ENCODE results near the gene BMPR1A.

Gene BMPR1A

DNA sequence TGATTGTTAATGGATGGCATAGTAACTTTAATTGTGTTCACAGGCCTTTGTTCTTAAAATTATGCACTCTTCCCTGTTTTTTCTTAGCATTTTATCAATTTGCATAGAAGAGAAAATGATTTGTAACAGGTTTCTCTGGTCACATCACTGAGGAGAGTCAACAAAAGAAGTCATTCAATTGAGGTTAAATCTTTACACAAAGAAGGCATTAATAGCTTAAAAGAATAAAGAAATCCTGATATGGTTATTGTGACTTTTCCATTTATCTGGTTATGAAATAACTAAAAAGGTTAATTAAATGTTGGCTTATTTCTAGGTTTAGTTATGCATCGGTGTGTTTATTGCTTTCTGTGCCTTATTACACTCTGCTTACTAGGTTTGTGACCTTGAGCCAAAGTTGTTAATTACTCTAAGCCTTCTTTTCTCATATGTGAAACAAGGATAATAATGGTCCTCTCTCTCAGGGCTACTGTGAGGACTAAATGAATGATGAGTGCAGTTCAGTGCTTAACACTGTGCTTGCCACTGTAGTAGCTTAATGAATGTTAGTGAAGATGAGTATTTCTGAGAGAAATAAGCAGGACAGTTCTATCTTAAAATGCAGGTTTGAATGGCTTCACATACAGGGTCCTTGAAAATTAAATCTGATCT, 12.1 kb downstream of the BMPR1A start:
- no peak for DNase-seq

DNA sequence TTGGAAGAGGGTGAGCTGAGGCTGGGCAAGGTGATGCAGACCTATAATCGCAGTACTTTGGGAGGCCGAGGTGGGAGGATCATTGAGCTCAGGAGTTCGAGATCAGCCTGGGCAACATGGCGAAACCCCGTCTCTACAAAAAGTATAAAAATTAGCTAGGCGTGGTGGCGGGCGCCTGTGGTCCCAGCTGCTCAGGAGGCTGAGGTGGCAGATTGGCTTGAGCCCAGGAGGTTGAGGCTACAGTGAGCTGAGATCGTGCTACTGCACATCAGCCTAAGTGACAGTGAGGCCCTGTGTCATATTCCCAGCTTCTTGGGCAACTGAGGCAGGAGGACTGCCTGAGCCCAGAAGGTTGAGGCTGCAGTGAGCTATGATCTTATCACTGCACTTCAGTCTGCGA, 13.6 kb downstream of the BMPR1A start:
- no peak for DNase-seq

DNA sequence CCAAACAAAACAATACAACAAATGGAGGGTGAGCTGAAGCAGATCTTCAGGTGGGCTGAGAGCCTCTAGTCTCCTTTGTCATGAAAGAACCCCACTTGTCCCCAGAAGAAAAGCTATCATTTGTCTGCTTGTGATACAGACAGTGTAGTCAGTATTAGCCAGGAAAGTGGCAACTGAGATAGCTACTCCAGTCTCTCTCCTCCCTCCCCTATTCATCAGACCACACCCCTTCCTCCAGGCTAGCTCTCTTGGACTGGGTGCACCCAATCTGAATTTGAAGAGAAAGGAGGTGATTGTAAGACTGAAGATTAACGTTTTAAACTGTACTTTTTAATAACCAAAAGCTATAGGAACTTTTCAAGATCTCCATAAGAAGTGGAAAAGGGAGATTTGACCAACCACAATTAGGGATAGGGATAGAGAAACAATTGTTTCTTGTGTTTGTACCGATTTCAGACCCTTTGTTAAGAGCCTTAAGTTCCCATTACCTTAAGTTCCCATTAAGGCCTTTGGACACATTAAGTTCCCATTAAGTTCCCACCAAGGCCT, 14.1 kb downstream of the BMPR1A start:
- no peak for DNase-seq

DNA sequence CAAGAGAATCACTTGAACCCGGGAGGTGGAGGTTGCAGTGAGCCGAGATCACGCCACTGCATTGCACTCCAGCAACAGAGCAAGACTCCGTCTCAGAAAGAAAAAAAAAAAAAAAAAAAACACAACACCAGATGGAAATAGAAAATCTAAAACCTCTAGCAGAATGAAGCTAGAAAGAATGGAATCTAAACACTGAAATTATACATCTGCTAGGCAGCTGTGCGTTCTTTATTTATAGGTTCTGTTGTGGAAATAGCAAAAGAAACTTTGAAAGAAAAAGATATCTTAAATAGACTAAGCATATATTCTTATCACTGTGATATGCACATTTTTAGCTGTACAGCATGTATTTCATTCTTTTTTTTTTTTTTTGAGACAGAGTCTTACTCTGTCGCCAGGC, 17.1 kb downstream of the BMPR1A start:
- no peak for DNase-seq

DNA sequence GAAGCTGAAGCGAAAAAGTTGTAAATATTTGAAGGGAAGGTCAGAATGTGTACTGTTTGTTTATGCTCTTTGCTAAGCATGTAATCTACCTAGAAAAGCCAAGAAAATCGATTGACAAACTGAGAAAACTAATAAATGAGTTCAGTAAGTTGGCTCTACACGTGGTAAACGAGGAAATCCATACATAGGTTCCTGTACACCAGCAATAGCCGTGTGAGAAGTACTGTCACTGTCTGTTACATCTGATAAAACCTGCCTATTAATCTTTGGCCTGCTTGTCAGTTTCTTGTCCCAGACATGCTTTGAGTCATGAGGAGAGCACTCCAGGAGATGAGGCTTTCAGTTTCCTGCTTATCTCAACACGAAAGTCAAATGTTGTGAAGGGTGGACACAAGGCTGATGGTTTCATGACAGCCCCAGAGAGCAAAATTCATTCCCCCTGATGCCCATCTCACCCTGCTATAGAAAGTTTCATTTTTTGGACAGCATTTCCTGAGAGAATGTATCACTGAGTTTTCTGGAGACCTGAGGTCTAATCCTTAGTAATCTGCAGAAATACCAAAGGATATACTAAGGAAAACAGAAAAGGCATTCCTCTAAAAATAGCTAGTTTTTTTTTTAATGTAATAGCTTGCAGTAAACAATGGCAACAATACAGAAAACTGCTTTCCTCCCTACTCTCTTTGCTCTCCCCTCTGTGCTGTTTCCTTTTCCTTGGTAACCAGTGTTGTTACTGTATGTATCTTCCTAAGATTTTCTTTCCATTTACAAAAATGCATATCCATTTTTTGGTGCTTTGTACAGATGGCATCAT, 18.8 kb downstream of the BMPR1A start:
- DNase-seq: no peak

DNA sequence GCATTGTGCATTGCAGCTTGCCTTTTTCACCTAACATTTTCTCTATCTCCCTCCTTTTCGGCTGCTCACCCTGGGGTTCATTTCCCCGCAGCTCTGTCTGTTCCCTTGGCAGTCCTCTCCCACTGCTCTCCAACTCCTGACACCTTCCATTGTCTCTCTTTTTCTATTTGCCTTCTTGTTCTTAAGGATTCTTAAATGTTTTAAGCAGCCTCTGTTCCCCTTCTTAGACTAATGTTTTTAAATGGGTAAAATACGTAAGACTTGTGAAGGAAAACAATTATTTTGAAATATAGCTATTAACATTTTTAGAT, 19.4 kb downstream of the BMPR1A start:
- DNase-seq: no peak

DNA sequence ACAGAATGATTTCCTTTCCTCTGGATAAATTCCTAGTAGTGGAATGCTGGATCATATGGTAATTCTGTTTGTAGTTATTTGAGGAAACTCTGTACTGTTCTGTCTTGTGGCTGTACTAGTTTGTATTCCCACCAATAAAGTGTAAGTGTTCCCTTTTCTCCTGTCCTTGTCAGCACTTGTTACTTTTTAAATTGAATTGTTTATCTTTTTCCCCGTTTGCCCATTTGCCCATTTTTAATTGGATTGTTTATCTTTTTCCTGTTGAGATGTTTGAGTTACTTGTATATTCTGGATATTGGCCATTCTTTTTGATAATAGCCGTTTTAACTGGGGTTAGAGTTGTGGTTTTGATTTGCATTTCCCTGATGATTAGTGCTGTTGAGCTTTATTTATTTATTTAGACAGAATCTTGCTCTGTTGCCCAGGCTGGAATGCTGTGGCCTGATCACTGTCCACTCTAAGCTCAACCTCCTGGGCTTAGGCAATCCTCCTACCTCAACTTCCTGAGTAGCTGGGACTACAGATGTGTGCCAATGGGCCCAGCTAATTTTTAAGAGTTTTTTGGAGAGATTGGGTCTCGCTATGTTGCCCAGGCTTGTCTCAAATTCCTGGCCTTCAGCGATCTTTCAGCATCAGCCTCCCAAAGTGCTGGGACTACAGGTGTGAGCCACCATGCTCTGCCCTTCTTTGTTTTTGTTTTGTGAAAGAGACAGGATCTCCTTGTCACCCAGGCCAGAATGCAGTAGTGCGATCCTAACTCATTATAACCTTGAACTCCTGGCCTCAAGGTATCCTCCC, 23.0 kb downstream of the BMPR1A start:
- no peak for DNase-seq

DNA sequence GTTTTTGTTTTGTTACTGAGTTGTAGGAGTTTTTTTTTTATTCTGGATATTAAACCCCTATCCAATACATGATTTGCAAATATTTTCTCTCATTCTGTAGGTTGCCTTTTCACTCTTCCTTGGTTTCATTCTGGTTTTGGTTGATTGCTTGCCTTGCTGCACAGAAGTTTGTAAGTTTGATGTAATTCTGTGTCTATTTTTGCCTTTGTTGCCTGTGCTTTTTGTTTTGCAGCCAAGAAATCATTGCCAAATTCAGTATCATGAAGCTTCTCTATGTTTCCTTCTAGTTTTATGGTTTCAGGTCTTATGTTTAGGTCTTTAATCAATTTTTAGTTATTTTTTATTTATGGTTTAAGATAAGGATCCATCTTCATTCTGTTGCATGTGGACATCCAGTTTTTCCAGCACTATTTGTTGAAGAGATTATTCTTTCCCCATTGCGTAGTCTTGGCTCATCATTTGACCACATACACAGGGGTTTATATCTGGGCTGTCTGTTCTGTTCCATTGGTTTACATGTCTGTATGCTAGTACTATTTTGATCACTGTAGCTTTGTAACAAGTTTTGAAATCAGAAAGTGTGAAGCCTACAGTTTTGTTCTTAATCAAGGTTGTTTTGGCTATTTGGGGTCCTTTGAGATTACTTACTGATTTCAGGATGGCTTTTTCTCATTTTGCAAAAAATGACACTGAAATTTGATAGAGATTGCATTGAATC, 26.4 kb downstream of the BMPR1A start:
- DNase-seq: no peak

DNA sequence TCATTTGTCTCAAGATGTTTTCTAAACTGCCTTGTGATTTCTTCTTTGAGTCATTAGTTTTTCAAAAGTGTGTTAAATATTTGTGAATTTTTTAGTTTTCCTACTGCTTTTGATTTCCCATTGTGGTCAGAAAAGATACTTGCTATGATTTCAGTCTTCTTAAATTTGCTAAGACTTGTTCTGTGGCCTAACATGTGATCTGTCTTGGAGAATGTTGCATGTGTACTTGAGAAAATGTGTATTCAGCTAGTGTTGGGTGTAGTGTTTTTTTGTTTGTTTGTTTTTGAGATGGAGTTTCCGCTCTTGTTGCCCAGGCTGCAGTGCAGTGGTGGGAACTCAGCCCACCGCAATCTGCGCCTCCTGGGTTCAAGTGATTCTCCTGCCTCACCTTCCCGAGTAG, 28.6 kb downstream of the BMPR1A start:
- no peak for DNase-seq

DNA sequence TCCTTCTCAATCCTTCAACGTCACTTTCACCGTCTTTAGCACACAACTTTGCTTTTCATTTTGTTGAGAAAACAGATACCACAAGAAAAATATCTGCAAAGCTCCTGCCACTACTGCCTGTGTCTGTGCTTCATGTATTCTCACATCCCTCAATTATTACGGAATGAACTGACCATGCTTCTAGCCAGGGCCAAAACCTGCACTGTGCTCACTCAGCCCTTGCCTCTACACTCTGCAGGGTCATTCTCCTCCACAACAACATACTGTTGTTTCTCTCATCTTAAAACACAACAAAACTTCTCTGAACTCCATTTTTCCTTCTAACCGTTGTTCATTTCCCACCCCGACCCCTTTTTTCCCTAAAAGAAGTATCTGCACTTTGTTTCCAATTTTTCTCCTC, 29.5 kb downstream of the BMPR1A start:
- no peak for DNase-seq

DNA sequence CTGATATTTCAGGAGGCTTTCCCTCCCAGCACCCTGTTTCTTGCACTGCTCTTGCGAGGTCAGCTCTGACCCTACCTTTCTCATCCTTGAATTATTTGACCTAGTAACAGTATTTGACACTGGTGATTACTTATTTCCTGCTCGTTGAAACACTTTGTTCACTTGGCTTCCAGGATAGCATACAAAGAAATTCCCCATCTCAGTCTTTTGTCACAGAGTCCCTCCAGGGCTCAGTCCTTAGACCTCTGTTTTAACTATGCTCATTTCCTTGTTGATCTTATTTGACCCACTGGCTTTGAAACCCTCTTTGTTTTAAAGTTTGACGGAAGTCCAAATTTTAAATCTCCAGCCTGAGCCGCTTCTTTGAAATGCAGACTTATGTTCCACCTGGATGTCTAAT, 29.9 kb downstream of the BMPR1A start:
- no peak for DNase-seq

DNA sequence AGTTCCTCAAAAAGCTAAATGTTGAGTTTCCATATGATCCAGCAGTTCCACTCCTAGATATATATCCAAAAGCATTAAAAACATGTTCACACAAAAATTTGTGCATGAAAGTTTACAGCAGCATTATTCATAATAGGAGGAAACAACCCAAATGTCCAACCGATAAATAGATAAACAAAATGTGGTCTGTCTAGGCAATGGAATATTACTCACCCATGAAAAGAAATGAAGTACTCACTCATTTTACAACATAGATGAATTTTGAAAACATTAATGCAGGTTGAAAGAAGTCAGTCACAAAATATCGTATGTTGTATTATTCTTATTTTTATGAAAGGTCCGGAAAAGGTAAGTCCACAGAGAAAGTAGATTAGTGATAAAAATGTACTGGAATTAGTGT, 34.0 kb downstream of the BMPR1A start:
- no peak for DNase-seq

DNA sequence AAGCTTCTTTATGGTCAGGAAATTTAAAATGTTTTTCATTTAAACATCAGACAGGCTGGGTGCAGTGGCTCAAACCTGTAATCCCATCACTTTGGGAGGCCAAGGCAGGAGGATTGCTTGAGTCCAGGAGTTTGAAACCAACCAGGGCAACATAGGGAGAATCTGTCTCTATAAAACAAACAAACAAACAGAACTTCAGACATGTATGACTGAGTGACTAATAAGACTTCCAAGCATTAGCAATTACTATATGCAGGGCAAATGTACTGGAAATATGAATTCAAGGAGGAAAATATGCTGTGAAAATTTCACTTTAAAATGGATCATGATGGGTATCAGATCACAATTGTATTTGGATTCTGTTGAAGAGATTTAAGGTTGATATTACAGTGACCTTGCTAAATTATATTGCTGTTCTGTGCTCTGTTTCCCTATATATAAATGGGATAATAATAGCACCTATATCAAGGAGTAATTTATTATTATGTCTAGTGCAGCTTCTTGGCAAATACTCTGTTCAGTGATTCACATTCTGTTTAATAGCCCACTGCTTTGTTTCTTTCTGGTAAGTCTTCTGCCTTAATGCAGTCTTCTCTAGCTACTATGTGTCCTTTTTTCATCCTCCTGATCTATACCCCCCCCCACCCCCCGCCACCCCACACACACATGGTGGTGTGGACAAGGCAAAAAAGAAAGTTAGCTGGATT, 36.2 kb downstream of the BMPR1A start:
- DNase-seq: no peak

DNA sequence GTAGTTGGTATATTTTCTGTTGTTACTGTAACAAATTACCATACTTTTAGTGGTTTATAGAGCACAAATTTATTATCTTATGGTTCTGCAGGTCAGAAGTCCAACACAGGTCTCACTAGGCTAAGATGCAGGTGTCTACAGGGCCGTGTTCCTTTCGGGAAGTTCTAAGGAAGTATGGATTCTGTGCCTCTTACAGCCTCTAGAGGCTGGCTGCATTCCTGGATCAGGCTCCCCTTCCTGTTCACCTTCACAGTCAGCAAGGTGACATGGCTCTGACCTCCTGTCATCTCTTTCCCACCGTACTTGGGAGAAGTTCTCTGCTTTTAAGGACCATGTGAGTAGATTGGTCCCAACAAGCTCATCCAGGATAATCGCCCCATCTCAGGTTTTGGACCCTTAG, 37.3 kb downstream of the BMPR1A start:
- DNase-seq: no peak

DNA sequence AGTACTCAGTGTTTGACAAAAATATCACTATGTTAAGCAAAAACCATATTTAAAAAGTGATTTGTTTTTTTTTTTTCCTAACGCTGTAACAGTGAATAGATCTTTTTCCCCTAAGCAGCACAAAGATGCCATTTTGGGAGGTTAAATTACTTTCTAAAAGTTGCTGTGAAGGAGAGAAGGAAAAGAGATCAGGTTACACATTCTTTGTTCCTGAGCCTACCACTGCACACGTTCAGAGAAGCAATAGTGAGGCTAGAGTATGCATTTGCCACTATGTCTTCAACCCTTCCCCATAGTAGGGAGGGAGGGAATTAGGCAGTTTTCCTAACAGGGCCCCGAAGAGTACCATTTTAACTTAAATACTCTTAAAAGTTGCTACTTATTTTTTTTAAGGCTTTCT, 38.9 kb downstream of the BMPR1A start:
- no peak for DNase-seq

DNA sequence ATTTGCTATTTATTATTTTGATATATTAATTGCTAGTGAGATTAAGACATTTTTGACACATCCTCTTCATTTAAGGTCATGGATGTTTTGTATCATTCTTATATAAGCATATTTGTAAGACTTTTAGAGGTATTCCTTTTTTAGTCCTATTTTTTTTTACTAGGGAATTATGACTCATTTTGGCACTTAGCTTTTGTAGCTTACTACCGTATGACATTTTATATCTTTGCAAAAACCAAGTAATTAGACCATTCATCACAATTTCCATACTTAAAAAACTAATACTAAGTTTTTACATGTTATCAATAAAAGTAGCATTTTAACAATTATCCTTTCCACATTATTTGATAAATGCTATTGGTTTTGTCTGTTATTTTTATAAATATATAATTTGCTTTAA, 41.6 kb downstream of the BMPR1A start:
- no peak for DNase-seq

DNA sequence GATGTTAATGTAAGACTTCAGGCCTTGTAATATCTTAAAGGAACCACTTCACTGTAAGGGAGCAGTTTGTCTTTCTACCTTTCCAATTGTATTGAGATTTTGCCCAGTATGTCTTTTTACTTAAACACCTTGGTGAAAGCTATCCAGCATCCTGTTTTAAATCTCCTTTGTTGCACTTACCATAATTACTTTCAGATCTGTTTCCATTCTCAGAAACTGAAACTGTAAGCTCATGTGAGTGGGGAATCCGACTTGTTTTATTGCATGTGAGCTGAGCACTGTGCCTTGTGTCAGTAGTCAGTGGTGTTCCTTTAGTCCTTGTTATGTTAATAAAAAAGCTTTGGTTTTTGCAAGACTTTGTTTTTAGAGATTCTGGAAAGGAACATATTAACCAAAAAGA, 42.2 kb downstream of the BMPR1A start:
- DNase-seq: no peak

DNA sequence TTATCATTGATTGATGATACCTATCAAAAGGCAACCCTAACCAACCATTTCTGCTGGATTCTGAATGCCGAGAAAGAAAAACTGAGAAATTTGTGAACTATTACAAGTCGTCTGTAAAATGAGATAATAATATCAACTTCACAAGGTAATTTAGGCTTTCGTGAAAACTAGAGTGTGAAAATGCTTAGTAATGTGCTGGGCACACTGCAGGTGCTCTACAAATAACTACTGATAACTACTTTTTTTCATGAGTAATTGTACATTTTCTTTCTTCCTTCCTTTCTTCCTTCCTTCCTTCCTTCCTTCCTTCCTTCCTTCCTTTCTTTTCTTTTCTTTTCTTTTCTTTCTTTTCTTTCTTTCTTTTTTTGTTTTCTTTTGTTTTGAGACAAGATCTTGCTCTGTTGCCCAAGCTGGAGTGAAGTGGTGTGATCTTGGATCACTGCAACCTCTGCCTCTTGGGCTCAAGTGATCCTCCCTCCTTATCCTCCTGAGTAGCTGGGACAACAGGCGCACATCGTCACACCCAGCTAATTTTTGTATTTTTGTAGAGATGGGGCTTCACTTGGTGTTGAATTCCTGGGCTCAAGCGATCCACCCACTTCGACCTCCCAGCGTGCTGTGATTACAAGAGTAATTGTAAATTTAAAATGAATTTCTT, 42.9 kb downstream of the BMPR1A start:
- no peak for DNase-seq

DNA sequence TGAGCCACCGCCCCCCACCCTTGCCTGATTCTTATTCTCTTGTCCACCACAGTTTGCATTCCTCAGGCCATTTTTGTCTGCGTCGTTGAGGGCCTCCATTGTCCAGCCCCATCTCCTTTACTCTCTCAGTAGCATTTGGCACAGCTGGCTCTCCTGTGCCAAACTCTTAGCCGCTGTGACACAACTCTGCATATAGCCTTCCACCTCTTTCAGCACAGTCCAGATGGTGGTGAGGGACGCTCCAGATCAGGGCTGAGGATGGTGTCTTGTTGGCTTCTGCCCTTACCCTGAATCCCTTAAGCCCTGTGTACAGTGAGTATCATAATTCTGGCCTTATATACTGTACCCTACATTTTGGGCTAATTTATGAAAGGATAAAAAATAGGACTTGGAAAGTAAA, 45.6 kb downstream of the BMPR1A start:
- DNase-seq: no peak

DNA sequence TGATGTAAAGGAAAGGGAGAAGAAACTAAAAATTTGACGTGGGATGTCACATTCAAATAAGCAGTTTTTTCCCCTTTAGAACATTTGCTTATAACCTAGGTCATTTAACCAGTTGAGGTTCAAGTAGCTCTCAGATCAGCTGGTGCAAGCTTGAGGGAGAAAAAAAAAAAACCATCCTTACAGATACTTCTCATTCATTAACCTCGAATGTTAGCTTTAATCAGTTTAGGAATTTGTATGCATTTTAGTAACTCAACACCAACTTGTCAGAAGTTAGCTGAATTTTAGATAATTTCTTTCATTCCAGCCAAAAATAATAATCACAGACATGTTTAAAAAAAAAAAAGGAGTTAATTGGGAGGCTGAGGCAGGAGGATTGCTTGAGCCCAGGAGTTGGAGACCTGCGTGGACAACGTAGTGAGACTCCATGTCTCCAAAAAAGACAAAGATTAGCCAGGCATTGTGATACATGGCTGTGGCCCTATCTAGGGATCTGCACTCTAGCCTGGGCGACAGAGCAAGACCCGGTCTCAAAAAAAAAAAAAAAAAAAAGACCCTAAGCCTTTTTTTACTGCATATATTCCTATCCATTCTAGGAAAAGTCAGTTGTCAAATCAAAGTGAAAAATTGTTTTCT, 46.2 kb downstream of the BMPR1A start:
- no peak for DNase-seq

DNA sequence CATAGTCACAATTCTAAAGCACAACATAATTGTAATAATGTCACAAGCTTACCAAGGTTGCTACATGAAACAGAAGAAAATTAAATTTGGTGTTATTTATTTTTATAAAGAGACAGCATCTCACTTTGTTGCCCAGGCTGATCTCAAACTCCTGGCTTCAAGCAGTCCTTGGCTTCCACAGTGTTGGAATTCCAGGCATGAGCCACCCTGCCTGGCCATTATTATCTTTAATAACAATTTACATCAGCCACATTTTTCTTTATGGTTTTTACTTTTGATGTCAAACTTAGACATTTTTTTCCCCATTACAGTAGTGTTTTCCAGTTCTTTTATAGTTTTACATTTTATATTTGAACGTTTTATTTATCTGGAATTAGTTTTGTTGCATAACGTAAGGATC, 46.7 kb downstream of the BMPR1A start:
- DNase-seq: no peak

All from stimulated activated CD4-positive, alpha-beta T cell treated with anti-CD3 and anti-CD28 coated beads, Interleukin-4, amount 100 ng/mL, for 4 hours (primary cell).